HG03045 (cell line): Measurements from ENCODE around the gene AKT2.
"Not testable (repeated sequence)": the region's sequence is repeated elsewhere in the genome, so short reads cannot be mapped to it uniquely, and the experiment has no call there.

Source experiments
- ATAC-seq: cut with Tn5 transposase; IDR thresholded peaks from one replicate; pipeline ENCODE4 v1.9.1; 2021; ENCODE audit warnings: mild to moderate bottlenecking, moderate library complexity; ENCODE audit not compliant: unreplicated experiment

Gene AKT2

DNA sequence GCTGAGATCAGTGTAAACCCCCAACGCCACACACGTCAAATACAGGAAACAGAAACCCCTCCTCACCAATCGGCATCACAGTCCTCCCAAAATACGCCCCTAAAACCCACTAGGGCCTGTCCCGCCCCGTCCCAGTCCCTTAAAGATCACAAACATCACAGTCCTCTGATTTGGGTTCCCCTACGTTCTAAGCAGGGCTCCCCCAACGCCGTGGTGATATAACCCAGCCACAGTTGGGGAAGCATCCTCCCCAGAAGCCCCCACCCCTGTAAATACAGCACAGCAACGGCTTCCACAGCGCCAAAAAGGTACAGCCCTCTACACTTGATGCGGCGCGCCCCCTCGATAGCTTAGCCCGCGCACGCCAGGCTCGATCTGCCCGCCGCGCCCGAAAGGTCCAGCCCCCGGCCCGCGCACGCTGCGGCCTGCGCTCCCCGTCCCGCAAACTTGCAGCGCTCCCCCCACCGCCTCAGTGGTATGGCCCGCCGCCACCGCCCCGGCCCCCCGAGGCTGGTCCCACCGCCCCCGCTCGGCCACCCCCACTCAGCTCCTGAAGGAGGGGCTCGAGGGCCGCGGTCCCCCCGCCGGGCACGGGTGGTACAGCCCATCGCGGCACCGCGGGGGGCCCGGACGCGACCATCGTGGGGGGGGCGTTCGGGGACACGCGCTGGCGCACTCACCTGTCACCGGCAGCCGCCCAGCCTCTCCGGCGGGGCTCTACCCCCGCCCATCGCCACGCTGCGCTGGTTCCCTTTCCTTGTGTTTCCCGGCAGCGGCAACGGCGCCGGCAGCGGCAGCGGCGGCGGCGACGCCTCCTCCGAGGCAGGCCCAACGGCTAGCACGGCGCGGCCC, at the start of gene AKT2:
Gene AKT2, minus strand, starts transcription at position 845 of the 852 bp plus-strand sequence. CDS start 20,078 bp downstream, outside the sequence.
- ATAC-seq, result peak; percentile 30

DNA sequence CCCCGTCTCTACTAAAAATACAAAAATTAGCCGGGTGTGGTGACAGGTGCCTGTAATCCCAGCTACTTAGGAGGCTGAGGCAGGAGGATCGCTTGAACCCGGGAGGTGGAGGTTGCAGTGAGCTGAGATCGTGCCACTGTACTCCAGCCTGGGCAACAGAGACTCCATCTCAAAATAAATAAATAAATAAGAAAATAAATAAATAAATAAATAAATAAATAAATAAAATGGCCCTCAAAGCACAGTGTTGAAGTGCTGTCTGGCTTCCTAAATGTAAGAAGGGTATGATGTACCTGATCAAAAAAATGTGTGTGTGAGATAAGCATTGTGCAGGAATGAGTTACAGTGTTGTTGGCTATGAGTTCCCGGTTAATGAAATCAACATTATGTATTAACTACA, 47.9 kb upstream of the AKT2 start:
- ATAC-seq, result not testable (repeated sequence)

DNA sequence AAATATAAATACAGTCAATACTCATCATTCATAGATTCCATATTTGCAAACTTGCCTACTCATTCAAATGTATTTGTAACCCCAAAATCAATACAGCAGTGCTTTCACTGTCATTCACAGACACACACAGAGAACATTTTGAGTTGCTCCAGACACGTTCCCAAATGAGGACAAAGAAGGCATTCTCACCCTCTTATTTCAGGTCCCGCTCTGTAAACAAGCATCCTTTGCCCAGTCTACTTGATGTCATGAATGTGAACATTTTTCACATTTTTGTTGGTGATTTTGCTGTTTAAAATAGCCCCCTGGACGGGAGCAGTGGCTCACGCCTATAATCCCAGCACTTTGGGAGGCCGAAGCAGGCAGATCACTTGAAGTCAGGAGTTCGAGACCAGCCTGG, 47.5 kb upstream of the AKT2 start:
- no peak for ATAC-seq

DNA sequence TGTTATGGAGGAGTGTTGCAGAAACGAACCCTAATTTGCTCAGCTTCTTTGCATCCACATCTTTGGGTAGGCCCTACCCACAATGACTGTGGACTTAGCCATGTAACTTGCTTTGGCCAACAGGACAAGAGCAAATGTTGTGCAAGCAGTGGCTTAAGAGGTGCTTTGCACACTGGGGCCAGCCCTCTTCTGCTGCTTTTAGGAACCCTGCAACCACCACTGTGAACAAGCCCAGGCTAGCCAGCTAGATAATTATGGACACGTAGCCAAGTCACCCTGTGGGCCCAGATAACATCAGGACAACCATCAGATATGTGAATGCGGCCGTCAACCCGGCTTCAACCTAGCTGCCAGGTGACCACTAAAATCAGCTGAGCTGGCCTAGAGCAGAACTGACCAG, 45.9 kb upstream of the AKT2 start:
- ATAC-seq, result no peak

DNA sequence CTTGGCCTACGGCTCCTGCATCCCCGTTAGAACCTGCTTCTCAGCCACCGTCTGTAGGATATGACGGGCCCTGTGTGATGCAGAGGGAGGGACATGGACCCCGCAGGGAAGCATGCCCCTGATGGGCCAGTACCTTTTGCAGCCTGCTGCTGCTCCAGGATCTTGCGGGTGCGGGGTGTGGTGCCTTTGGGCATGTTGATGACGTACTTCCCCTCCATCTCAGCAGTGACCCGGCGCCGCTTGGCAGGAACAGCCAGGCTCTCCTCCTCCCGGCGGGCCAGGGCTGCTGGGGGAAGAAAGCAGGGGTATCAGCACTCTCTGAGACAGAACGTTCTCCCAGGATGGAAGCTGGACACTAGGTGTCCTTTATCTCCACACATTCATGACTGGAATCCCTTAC, 41.1 kb upstream of the AKT2 start:
- no peak for ATAC-seq

DNA sequence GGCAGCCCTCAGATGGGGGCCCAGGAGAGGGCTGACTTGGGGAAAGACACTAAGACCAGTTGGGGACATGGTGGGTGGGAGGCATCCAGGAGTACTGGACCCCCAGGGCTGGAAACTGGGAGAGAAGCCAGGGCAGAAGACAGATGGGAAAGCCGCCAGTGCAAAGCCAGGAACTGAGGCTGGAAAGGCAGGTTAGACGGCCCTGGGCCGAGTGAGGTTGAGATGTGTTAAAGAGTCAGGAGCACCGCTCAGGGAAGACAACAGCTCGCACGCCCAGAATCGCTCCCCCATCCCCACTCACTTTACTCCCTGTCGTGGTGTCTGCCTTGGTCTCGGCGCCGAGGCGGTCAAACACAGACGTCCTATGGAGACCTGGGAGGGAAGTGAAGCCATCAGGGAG, 38.6 kb upstream of the AKT2 start:
- ATAC-seq, result no peak

DNA sequence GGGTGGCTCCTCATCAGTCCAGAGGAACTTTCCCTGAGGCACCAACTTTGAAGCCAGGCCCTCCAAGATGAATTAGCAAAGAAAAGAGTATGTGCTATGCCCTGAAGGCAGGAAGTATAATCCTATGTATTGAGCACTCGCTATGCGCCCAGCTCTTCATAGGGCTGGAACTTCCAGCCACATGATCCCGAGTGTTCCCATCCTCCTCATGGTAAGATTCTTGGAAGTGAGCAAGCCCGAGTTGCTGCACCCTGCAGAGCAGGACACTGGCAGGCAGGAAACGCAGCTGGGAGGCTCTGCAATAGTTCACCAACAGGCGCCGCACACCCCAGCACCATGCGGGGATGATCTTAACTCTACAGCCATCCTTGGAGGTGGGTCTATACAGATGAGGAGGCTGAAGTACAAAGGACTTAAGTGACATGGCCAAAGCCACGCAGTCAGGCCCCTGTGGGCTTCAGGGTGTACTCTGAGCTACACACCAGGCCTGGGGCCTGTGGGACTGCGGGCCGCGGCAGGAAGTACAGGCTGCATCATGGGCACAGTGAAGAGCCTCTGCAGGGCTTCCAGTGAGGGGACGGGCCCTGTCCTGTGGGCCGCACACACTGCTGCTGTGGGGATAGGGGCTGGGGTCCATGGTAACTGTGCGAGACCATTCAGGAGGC, 37.9 kb upstream of the AKT2 start:
- no peak for ATAC-seq

DNA sequence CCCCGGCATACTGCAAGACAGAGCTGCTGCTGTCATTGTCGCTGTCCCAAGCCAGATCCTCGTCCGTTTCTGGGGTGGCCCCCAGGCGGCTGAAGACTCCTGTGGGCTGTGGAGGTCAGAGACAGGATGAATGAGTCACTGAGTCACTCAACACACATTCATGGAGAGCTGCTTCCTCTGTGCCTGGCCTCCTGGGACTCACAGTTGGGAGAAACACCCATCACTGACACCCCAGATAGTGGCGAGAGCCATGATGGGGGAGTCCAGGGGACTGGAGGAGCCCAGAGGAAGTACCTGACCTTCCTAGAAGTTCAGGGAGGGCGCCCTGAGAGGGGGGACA, 37.1 kb upstream of the AKT2 start:
- ATAC-seq, result no peak

DNA sequence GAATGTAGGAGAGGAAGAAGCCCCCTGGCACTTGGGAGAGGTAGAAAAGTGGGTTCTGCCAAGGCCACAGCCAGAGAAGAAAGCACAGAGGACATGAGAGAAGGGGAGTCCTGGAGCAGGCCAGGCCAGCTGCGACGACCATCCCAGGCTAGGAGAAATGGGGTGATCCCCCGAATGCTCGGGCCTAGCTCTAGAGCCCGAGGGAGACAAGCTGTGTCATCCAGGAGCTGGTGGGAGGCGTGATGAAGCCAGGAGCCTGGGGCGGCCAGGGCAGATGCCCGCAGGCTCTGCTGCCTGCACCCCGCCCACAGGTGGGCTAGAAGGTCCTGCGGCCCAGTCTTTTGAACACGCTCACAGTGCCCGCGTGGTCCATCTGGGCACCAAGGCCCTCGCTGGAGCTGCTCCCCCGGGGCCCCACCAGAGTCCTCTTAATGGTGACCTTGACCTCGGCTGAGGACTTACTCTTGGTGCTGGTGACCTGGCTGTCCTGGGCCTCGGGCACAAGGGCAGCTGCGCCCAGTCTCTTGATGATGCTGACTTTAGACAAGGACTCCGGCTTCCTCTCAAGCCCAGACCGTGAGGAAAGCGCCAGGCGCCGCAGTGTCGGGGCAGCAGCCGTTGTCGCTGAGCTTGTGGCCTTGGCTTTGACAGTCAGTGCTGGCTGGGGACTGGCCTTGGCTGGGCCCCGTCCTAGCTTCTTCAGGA, 36.6 kb upstream of the AKT2 start:
- ATAC-seq, result no peak

DNA sequence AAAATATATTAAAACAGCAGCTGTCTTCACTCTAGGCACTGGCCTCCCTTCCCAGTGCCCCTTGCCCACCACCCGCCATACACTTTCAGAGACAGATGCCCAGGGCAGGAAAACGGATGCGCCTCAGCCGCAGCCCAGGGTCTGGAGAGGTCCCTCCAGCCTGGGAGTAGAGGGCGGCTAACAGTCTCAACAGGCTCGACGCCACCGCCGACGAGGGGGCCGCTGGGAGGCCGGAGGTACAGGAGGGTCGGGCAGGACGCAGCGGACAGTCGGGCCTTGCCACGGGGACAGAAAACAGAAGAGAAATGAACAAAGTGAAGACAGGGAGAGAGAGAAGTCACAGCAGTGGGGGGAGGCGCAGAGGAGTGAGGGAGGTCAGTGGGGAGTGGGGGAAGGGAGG, 35.9 kb upstream of the AKT2 start:
- no peak for ATAC-seq

DNA sequence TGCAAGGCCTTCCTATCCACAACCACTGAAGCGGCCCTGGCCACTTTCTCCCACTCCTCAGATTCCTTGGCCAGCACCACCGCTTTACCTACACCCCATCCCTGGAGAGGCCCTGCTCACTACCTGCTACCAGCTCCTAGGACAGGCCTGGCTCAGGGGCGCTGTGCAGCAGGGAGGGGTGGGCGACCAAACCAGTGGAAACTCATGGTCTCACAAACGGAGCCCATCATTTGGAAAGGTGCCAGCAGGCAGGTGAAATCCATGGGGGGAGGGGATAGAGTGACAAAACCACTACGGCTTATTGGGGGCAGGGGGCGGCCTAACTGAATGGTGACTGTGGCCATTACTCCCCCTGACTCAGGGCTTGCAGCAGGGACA, 35.4 kb upstream of the AKT2 start:
- ATAC-seq, result no peak

DNA sequence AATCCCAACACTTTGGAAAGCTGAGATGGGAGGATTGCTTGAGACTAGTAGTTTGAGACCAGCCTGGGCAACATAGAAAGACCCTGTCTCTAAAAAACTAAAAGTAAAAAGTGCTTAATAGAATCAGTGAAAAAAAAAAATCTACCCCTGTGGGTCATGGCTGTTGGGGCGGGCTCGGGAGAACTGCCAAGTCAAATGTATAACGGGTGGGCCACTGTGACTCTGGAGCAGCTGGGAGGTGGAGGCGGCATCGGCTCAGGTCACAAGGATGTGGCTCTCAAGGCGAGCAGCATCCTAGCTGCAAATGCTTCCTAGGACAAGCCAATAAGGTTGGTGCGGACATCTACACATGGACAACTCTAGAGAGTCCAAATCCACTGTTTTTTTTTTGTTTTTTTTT, 32.2 kb upstream of the AKT2 start:
- no peak for ATAC-seq

DNA sequence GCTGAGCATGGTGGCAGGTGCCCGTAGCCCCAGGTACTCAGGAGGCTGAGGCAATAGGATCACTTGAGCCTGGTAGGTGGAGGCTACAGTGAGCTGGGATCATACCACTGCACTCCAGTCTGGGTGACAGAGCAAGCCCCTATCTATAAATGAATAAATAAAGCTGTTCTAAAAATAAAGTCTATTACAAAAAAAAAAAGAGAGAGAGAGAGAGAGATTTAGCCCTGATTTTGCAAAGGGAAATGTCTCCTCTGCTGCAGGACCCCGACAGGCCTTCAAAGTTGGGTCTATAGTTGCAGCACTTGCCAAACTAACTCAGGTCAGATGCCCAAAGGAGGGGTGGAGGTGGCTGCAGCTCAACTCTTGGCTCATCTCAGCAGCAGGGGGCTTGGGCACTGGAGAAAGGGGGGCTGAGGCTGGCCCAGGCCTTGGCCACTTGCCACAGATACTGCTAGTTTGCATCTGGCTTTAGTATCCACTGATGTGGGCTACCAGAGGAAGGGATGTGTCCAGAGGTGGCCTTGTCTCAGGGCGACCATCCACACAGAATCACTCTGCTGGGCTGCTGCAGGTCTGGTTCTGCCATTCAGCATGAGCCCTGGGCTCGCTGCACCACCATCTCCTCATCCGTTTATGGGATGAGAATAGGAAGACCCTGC, 30.8 kb upstream of the AKT2 start:
- no peak for ATAC-seq

DNA sequence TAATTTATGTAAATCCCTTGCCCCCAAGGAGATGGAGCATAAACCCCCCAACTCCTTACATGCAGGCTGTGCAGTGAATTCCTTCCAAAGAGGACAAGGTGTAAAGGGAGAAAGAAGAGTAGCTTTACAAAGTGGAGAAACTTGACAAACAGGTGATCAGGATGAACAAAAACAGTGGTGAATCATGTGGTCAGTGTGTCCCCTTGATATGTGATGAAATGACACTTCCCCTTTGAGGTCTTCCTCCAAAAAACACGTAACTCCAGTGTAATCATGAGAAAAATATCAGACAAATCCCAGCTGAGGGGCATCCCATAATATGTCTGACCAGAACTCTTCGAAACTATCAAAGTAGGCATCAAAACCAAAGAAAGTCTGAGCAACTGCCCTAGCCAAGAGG, 29.5 kb upstream of the AKT2 start:
- ATAC-seq, result no peak

DNA sequence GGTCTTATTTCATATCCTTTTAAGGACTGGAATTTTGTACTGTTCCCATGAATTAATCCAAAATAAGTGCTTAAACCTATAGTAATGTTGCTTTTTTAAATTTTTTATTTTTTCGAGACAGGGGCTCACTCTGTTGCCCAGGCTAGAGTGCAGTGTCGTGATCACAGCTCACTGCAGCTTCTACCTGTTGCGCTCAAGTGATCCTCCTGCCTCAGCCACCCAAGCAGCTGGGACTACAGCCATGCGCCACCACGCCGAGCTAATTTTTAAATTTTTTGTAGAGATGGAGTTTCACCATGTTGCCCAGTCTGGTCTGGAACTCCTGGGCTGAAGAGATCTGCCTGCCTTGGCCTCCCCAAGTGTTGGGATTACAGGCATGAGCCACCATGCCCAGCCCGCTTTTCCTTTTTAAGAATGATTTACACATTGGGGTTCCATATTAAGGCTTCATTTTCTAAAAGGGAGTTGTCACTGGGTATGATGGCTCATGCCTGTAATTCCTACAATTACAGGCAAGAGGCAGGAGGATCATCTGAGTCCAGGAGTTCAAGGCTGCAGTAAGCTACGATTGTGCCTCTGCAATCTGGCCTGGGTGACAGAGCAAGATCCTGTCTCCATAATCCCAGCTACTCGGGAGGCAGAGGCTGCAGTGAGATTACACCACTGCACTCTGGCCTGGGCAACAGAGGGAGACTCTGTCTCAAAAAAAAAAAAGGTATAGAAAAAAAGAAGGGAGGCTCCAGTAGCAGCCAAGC, 28.3 kb upstream of the AKT2 start:
- no peak for ATAC-seq

DNA sequence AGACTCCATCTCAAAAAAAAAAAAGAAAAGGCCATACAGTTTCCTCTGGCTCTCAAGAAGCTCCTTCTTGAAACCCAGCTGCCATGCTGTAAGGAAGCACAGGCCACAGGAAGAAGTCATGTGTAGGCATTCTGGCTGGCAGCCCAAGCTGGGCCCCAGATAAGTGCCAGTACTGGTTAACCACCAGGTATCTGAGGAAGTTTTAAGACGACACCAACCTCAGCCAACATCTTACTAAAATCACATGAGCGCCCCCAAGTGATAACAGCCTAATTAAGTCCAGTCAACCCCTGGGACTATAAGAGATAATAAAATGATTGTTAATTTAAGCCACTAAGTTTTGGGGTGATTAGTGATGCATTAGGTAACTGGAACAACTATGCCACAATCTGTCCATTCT, 27.4 kb upstream of the AKT2 start:
- ATAC-seq, result no peak

DNA sequence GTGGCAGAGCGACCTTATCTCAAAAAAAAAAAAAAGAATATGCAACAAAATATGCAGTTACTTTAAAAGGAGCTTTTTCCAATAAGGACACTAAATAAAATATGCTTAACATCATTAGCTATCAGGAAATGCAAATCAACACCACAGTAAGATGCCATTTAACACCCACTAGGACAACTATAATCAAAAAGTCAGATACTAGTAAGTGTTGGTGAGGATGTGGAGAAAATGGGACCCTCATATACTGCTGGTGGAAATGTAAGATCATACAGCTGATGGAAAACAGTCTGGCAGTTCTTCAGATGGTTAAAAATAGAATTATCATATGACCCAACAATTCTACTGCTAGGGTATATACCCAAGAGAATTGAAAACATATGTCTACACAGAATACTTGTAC, 24.5 kb upstream of the AKT2 start:
- no peak for ATAC-seq

DNA sequence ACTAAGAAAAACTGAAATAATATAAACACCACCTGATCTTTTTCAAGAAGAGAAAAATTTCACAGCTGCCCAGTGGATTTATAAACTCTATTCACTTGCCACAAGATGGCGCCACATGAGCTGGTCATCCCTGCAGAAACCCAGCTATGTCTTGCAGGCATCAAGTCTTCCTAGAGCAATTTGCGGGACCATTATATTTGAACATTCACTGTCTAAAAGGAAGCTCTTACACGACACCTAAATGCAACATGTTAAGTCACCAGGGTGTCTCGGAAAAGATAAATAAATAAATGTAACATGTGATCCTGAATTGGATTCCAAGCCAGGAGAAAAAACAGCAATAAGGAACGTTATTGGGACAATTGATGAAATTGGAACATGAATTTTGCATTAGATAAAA, 20.3 kb upstream of the AKT2 start:
- no peak for ATAC-seq

DNA sequence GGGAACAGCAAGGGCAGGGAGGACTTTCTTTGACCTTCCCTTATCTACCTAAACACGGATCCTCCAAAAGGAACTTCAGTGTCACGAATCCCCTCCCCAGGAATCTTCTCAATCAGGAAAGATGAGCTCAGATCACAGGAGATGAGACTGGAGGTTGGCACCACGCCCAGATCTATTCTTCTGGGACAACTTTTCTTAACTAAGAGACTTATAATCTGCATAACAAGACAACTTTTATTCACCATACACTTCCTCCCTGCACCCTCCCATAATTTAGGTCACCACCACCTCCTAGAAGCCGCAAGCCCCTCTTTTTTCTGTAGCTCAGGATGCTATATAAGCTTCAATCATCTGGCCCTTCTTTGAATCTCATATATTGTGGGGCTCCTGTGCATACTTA, 19.2 kb upstream of the AKT2 start:
- no peak for ATAC-seq

DNA sequence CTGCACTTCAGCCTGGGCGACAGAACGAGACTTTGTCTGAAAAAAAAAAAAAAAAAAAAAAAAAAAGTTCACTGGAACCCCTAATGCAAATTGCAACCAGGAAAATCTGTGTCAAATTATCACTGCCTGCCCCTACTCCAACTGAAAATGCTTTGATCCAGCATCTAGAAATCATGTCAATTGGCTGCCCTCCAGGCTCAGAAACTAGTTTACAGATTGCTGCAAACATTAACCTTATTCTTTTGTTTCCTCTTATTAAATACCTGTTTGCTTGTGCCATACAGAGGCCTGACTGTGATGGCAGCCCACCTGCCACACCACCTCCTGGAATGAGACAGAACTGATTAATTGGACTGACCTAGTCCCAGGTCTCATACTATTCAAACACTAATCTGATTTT, 18.6 kb upstream of the AKT2 start:
- ATAC-seq, result no peak
